CD4-positive, alpha-beta T cell treated with Interleukin-10 for 1 hour (primary cell): ENCODE measurements around the gene FUS.
A peak's percentile ranks its signal among the peaks of the same experiment; 100 is the strongest.

ENCODE experiments used
- DNase-seq: peaks from one replicate; pipeline ENCODE4 v3.0.0-alpha.2; 2020

FUS gene

GRCh38 chr16:31204871-31205666 lies 25.1 kb downstream of the FUS start:
- DNase-seq: no peak

GRCh38 chr16:31206776-31207175 lies 26.8 kb downstream of the FUS start:
- DNase-seq: no peak

- no peak for DNase-seq
These were observed 33.4 kb downstream of the FUS start for GRCh38 chr16:31213342-31213741.

- DNase-seq: no peak
These were observed 34.2 kb downstream of the FUS start, which contains the start of gene TRIM72 for GRCh38 chr16:31213877-31214707. Gene TRIM72 (plus strand): TSS chr16:31214119. CDS start chr16:31214739, 620 bp downstream.

- peak; percentile 13 for DNase-seq
These were observed 34.9 kb downstream of the FUS start for GRCh38 chr16:31214708-31215286.

DNA sequence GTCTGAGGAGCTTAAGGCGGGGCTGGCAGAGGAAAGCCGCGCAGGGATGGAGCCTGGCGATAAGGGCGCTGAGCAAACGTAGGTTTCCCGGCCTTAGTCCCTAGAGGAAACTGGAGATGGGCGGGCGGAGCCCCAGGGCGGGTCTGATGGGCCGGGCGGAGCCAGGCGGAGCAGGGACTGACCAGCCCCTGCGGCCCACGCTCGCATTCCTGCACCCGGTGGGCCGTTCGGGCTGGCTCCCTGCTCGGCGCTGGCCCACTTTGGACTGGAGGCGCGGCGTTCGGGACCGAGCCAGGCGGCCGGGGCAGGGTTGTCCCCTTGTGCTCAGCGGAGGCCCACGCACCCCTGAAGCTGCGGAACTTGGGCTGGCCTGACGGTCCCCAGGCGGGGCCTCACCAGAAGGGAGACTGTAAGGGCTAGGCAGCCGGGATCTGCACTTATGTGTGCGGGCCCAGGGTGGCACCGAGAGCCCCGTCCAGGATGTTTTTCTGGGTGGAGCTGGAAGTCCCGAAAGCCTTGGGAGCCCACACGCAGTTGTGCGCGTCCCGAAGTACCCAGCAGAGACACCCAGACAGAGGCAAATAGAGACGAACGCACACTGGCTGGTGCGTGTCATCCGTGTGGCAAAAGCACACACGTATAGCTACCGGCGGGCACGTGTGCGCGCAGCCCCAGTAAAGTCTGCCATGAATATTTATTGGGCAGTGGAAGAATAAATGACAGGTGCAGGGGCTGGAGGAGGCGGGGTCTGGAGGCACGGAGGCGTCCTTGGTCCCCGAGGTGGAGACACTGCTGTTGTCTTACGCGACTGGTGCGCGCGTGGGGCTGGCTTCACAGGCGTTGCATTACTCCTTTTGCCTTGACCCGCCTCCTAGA lies 35.6 kb downstream of the FUS start:
- DNase-seq: peak; percentile 24

DNA sequence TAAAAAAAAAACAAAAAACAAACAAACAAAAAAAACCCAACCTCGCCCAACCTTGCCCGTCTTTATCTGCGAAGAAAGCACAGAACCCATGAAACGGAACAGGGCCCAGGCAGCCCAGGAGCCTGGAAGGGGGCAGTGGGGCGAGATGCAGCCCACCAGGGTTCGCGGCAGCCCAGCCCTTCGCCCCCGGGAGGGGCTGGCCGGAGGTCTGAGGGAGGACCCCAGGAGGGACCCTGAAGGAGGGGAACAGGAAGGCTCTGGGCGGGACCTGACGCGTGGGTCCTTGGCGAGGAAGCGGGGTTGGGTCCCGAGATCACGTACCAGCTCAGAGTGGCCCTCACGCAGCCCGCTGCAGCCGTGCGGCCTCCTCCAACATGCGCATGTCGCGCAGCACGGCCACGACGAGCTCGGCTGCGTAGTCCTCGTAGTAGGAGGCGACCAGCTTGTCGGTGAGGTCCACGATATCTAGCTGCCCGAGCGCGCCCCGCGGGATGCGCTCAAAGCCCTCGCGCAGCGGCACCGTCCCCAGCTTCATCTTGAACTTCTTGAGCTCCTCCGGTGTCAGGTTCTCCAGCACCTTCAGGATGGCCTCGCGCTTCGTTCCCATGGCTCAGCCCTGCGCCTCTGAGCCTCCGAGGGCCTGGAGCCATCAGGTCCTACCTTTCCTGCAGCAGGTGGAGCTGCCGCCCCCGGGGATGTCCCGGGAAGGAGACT lies 36.6 kb downstream of the FUS start, which contains the start of gene PYDC1:
Gene PYDC1, minus strand, starts transcription at position 714 of the 714 bp plus-strand sequence. Its CDS starts 107 bp downstream, at position 607.
- peak; percentile 7 for DNase-seq

GRCh38 chr16:31217136-31217530 lies 37.2 kb downstream of the FUS start:
- DNase-seq: no peak

DNA sequence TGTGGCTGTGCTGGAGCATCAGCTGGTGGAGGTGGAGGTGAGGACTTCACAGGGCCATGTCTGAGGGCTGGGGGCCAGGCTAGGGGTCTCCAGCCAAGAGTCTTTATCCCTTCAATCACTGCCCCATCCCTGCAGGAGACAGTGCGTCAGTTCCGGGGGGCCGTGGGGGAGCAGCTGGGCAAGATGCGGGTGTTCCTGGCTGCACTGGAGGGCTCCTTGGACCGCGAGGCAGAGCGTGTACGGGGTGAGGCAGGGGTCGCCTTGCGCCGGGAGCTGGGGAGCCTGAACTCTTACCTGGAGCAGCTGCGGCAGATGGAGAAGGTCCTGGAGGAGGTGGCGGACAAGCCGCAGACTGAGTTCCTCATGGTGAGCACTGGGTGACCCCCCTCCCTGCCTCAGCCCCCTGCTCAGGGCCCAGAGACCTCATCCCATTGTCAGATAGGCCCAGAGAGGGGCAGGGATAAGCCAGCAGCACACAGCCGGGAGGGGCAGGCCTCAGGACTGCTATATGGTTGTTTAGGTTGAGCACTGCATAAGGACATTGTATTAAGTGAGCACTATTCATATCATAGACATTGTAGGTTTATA lies 39.3 kb downstream of the FUS start:
- no peak for DNase-seq

DNA sequence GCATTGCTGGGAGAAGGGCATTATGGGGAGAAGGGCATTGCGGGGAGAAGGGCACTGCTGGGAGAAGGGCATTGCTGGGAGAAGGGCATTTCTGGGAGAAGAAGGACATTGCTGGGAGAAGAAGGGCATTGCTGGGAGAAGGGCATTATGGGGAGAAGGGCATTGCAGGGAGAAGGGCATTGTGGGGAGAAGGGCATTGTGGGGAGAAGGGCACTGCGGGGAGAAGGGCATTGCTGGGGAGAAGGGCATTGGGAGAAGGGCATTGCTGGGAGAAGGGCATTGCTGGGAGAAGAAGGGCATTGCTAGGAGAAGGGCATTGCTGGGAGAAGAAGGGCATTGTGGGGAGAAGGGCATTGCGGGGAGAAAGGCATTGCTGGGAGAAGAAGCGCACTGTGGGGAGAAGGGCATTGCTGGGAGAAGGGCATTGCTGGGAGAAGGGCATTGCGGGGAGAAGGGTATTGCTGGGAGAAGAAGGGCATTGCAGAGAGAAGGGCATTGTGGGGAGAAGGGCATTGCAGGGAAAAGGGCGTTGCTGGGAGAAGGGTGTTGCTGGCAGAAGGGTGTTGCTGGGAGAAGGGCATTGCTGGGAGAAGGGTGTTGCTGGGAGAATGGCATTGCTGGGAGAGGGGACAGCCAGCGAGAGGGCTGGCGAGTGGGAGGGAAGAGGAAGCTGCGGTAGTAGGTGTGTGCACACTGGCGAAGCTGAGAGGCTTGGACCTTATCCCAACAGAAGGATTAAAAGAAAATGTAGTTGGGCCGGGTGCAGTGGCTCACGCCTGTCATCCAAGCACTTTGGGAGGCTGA lies 41.6 kb downstream of the FUS start:
- no peak for DNase-seq

- no peak for DNase-seq
These were observed 43.1 kb downstream of the FUS start for GRCh38 chr16:31223044-31223443.

DNA sequence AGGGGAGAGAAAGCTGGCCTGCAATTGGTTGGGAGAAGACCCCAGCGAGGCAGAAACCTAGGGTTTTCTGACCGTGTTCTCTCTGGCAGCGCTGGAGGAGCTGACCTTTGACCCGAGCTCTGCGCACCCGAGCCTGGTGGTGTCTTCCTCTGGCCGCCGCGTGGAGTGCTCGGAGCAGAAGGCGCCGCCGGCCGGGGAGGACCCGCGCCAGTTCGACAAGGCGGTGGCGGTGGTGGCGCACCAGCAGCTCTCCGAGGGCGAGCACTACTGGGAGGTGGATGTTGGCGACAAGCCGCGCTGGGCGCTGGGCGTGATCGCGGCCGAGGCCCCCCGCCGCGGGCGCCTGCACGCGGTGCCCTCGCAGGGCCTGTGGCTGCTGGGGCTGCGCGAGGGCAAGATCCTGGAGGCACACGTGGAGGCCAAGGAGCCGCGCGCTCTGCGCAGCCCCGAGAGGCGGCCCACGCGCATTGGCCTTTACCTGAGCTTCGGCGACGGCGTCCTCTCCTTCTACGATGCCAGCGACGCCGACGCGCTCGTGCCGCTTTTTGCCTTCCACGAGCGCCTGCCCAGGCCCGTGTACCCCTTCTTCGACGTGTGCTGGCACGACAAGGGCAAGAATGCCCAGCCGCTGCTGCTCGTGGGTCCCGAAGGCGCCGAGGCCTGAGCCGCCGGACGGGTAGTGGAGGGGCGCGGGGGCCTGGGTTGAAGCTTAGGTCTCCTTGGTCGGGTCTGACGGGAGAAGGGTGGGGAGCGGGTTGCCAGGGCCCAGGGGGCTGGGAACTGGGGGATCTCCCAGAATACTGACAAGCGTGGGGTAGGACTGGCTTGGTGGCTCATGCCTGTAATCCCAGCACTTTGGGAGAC lies 44.4 kb downstream of the FUS start:
- no peak for DNase-seq

DNA sequence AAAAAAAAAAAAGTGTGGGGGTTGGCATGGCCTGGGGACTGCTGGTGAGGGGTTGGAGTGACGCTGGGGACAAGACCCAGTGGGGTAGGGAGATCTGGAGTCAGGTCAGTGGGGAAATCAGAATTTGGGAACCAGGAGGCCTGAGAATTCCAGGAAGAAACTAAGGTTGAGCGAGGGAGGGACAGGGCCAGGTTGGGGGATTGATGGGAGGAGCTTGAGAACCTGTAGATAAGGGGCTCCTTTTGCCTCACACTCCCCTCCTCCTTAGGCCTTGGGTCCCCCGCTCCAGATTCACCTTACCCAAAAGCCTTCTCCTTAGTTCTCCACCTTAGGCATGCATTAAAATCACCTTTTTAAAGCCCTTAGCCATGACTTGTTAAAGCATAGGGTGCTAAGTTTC lies 45.3 kb downstream of the FUS start:
- no peak for DNase-seq

DNA sequence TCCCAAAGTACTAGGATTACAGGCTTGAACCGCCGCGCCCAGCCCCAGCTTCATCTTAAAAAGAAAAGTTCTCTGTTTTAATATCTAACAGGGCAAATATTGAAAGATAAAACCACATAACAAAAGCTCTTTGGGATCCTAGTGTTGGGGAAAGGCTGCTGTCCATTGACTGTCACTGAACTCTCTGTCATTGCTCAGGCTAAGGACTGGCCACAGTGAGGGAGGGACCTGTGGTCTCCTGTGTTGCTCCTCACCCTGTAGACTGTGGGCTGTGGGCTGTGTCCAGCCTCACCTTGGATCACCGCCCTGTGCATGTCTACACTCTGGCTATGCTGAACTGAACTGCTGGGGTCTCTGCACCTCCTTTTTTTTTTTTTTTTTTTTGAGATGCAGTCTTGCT lies 48.3 kb downstream of the FUS start:
- DNase-seq: no peak

- no peak for DNase-seq
These were observed 49.6 kb downstream of the FUS start for GRCh38 chr16:31229501-31229900.

DNA sequence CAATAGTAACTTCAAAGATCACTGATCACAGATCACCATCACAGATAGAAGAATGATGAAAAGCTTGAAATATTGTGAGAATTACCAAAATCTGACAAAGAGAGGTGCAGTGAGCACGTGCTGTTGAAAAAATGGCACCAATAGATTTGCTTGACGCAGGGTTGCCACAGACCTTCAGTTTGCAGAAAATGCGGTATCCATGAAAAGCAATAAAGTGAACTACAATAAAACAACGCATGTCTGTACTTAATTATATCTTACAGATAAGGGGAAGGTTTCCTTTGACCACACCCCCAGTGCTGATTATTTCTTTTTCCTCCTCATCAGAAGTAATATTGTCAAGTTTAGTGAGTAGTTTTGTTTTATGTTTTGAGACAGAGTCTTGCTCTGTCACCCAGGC lies 58.1 kb downstream of the FUS start:
- DNase-seq: no peak
